GM12864 (cell line): ENCODE data around the gene ARHGAP22.

Source experiments
- DNase-seq: peaks from one replicate; pipeline ENCODE4 v3.0.0-alpha.2; 2011; ENCODE audit warnings: low read depth
- H3K4me3 ChIP-seq: 2 replicates; pipeline ENCODE4 v1.5.1; 2011; ENCODE audit warnings: mild to moderate bottlenecking, low read depth, low read length, control low read depth
- TF ChIP-seq, protein P1 (sequence below): IDR thresholded peaks from 2 replicates; pipeline ENCODE4 v1.5.1; 2011; ENCODE audit warnings: low read depth, mild to moderate bottlenecking, moderate library complexity, low read length, control low read depth, inconsistent platforms; ENCODE audit errors: missing control alignments

ARHGAP22 gene

DNA sequence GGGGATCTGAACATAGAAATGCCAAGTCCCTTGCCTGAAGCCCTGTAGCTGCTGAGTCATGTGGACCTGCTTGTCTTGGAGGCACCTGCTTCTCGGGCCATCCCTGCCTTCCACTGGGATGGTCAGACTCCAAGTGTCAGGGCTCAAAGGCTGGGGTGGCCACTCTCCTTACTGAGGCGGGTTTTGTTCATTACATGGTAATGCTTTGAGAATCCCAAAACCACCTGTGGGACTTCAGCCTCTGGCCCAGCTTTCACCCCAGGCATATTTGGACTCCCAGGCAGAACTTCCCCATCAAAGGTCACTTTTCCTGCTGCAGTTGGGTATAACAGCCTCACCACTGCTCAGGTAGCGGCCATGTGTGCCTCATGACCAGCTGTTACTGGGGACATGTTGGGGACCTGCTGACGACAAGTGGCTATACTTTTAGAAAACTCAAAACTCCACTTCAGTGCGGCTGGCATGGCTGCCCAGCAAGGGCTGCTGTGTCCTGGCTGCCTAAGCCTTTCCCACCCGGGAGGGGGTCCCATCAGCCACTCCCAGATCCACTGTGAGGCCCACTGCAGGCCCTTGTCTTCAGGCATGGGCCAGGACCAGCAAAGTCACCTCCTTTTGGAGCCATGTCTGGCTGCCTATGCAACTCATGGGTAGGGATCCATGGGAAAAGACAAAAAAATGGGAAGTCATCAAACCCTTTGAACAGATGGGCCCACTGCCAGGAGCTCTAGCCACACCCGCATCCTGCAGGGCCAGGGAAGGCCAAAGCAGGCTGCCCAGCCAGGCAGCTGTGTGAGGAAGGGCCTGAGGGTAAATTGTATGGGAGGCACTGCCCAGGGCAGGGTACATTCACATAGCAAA lies 96.7 kb downstream of the ARHGAP22 start:
- TF ChIP-seq, protein P1, sequence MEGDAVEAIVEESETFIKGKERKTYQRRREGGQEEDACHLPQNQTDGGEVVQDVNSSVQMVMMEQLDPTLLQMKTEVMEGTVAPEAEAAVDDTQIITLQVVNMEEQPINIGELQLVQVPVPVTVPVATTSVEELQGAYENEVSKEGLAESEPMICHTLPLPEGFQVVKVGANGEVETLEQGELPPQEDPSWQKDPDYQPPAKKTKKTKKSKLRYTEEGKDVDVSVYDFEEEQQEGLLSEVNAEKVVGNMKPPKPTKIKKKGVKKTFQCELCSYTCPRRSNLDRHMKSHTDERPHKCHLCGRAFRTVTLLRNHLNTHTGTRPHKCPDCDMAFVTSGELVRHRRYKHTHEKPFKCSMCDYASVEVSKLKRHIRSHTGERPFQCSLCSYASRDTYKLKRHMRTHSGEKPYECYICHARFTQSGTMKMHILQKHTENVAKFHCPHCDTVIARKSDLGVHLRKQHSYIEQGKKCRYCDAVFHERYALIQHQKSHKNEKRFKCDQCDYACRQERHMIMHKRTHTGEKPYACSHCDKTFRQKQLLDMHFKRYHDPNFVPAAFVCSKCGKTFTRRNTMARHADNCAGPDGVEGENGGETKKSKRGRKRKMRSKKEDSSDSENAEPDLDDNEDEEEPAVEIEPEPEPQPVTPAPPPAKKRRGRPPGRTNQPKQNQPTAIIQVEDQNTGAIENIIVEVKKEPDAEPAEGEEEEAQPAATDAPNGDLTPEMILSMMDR: no peak
- no peak overlapping the region for H3K4me3 ChIP-seq
- no peak for DNase-seq

DNA sequence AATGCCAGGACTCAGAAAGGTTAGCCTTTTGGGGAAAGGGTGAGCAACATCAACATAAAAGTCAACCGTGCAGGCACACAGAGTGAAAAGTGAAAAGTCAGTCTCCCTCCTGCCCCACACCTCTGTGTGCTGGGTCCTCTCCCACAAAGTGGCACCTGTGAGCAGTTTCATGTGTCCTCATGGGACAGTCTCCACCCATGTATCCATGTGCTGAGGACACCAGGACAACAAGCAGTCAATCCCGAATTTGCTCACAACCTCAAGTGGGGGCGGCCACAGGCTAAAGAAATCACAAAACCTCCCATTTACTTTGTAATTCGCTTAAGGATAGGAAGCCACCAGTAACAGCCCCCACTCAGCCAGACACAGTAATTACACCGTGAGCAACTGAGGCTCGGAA lies 97.4 kb downstream of the ARHGAP22 start:
- H3K4me3 ChIP-seq: no peak overlapping the region
- DNase-seq: no peak
- TF ChIP-seq, protein P1: no peak

GRCh38 chr10:48506147-48506917 lies 98.5 kb downstream of the ARHGAP22 start:
- DNase-seq: no peak
- TF ChIP-seq, protein P1: peak; percentile 43

DNA sequence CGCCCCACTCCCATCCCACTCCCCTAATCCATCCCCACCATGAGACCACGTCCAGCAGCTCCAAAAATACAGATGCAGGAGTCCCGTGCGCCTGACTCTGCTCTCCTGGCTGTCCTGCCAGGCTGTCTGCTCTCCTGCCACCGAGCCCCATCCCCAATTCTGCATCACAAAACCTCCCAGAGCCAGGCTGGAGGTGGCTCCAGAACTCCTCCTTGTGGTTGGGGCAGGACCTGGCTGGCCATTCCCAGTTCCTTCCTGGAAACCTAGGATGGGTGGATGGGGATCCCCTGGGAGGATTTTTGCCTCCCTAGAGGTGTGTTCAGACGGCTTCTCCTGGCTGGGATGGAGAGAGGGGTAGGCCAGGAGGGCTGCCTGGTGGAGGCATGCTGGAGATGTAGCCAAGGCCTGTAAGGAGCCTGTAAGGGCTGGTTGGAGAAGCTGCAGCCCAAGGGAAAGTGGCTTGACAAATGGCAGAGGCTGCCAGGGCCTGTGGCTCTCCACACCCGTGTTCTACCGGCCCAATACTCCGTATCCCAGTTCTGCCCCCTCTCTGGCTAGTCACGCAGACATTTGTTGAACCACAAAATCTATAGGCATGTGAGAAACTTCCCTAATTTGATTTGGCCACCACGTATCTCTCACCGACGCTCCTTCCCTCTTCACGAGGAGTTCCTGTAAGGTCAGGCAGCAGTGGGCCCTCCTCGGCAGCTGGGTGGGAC lies 99.3 kb downstream of the ARHGAP22 start:
- TF ChIP-seq, protein P1: no peak
- no peak overlapping the region for H3K4me3 ChIP-seq
- DNase-seq: no peak

More at GRCh38 chr10:48506147-48506917, 98.5 kb downstream of the ARHGAP22 start:
- no peak overlapping the region for H3K4me3 ChIP-seq

GRCh38 chr10:48504141-48504885 lies 100.6 kb downstream of the ARHGAP22 start:
- TF ChIP-seq, protein P1: no peak
- DNase-seq: no peak
- no peak overlapping the region for H3K4me3 ChIP-seq

DNA sequence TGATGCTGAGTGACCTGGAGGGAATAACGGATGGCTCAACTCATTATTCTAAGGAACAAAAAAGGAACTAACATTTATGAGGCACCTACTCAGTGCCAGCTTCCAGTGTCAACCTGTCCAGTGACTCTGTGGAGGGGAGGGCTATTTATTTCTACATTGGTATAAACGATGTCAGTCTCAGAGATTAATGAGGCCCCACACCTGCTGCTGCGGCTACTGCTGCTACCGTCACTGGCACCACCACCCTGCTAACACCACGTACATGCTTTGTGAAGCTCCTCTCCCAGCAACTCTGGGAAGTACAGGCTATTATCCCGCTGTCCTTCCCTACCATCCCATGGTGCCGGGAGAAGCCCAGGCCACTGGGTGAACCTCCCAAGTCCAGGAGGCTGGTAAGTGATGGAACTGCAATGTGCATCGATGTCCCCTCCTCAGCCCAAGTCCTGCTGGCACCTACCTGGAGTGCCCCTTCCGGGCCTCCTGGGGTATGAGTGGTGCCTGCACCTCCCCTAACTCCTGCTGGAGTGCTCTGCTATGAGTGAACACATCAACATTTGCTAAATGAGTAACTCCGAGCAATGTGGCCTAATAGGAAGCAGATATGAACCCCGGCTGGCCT lies 101.5 kb downstream of the ARHGAP22 start:
- no peak for DNase-seq
- no peak overlapping the region for H3K4me3 ChIP-seq

More for the DNA sequence above, 101.5 kb downstream of the ARHGAP22 start:
- TF ChIP-seq, protein P1: no peak
